ENCODE data around the gene THBS2.
"Not testable (repeated sequence)": the region's sequence is repeated elsewhere in the genome, so short reads cannot be mapped to it uniquely, and the experiment has no call there.

The THBS2 gene

DNA sequence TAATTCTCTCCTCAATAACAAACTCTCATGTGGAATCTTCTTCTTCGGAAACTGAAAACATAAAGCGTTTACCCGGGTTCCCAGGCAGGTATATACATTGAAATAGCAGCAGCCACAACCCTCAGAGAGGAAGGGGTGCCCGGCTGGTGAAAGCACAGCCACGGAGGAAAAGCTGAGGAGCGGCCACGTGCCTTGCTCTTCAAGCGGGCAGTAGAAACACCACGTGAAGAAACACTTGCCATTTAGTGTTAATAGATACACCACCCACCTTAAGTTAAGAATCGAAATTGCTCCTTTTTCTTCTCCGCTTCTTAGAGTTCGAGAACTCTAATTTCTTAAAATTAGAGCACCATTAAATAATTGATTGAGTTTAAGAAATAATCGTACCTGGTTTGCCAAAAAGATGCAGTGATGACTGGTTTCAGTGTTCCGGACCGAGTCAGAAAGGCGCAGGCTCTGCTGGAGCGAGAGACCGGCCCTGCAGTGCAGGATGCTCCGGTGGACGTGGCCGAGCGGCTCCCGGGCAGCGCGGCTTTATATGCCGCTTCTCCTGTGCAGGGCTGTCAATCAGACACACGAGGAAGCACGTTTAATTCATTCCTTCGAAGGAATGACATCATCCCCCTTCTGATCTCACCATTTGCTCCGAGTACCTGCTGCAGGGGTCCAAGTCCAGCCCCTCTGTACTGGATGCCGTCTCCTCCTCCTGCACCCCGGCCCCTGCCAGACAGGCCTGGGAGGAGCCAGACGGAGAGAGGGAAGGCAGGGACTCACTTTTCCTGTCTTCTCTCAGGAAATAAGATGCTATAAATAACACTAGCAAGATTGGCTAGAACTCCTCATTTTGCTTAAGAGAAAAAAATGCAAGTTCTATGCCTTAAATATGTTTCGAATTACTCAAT is at the start of gene THBS2:
Gene THBS2 (minus strand): TSS at position 510 of the 902 bp plus-strand sequence. CDS start 3,062 bp downstream, outside the sequence.
- DNase-seq (ENCODE audit: low read depth), result no peak

DNA sequence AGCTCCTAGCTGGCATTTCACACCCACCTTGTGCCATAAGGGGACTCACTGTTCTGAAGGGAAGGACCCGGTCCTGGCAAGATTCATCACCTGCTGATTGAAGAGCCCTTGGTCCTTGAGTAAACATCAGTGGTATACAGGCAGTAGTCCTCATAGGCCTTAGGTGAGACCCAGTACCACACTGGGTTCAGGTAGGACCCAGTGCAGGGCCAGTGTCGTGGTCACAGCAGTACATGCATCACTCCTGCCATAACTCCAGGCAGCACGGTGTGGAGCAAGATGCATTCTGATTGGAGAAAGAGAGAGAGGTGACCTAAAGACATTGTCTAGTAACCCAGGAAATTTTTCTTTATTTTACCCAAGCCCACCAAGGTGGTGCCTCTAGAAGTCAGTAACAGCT is 49.1 kb upstream of the THBS2 start:
- no peak for DNase-seq (ENCODE audit: low read depth)

DNA sequence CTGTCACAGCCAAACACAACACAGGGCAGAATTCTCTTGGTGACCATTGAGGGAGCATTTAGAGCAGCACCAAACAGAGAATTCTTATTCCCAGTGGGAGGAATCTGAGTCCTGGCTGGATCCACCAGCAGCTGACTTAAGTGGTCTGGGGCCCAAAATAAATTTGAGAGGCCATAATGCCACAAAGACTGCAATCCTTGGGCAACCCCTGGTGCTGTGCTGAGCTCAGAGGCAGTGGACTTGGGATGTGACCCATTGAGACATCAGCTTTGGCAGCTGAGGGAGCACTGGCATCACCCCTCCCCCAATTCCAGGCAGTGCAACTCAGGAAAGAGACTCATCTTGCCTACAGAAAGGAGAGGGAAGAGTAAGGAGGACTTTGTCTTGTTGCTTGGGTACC is 48.6 kb upstream of the THBS2 start:
- DNase-seq (ENCODE audit: low read depth), result no peak

DNA sequence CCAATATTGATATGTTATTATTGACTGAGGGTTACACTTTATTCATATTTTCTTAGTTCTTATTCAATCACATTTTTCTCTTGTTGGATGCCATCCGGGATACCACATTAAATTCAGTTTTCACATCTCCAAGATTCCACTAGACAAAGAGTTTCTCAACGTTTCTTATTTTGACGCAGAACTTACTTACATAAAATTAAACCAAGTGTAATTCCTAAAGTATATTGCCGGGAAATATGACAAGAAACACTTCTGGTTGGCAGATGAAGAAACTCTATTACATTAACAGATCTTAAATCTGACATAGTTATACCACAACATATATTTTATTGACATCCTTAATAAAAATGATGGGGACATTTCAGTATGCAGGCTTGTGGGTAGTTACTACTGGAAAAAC is 47.3 kb upstream of the THBS2 start:
- DNase-seq (ENCODE audit: low read depth), result no peak

- not testable (repeated sequence) for DNase-seq (ENCODE audit: low read depth)
Observed at GRCh38 chr6:169298626-169299025, 45.0 kb upstream of the THBS2 start.

- DNase-seq (ENCODE audit: low read depth), result no peak
Observed at GRCh38 chr6:169296622-169297021, 43.0 kb upstream of the THBS2 start.

DNA sequence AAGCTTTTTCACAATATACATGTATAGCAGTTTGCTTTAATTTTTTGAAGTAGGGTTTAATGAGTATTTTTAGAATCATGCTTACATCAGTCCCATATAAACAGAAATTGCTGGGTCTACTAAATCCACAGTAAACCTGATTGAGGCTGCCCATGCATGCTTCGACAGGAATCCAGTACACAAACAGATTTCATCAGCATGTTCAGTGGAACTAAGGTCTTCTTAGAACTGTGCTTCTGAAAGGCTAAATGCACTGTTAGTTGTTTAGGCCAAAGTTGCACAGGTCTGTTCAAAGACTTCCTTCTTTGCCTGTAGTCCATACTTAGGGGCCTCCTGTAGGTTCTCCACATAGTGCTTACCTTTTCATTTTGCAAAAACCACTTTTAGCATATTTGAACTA is 42.5 kb upstream of the THBS2 start:
- DNase-seq (ENCODE audit: low read depth), result no peak

GRCh38 chr6:169293196-169293595 is 39.5 kb upstream of the THBS2 start:
- no peak for DNase-seq (ENCODE audit: low read depth)

DNA sequence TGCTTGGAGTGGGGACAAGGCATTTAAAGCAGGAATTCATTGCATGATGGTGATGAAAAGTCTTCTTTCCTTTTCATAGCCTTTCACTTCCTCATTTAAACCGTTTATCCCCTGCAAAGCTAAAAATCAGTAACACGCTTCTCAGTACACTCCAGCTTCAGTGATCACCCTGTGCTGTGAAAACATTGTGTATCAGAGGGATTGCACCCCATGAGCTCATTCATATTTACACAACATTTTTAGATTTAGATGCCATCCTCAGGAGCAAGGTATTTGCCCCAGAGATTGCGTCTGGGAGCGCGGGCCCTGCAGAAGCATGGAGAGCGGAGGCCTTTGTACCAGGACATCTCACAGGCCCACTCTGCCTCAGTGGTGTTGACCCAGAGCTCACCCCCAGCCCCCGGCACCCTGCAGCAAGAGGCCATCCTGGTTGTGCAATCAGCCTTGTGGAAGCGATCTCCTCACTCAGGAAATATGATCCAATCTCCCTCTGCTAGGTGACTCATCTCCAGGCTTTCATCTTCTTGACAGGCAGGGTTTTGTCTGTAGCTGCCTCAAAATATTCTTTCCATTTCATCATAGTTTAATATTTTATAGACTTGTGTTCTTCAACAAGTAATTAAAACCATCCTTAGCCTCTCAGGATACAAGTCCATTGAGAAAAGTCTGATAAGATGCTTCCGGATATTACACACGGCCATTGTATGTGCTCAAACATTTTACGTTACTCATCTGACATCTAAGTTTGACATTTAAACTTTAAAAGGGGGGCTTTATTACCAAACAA is 38.9 kb upstream of the THBS2 start:
- DNase-seq (ENCODE audit: low read depth), result no peak

GRCh38 chr6:169291646-169292337 is 38.1 kb upstream of the THBS2 start:
- DNase-seq (ENCODE audit: low read depth), result no peak

DNA sequence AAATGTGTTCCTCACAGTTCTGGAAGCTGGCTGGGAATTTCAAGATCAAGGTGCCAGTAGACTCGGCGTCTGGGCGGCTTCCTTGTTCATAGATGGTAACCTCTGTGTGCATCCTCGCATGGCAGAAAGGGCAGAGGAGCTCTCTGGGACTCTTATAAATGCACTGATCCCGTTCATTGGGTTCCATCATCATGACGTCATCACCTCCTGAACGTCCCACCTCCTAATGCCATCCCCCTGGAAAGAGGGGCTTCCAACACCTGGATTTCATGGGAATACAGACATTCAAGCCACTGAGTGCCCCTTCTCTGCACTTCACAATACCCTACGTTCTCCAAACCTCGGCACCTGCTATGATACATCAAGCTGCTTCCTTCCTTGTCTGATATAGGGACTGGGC is 37.5 kb upstream of the THBS2 start:
- no peak for DNase-seq (ENCODE audit: low read depth)

GRCh38 chr6:169289619-169290339 is 36.1 kb upstream of the THBS2 start:
- DNase-seq (ENCODE audit: low read depth), result no peak

- DNase-seq (ENCODE audit: low read depth), result no peak
Observed at GRCh38 chr6:169289257-169289618, 35.6 kb upstream of the THBS2 start.

- DNase-seq (ENCODE audit: low read depth), result no peak
Observed at GRCh38 chr6:169288591-169288990, 34.9 kb upstream of the THBS2 start.

GRCh38 chr6:169287675-169288074 is 34.0 kb upstream of the THBS2 start:
- no peak for DNase-seq (ENCODE audit: low read depth)

GRCh38 chr6:169286961-169287360 is 33.3 kb upstream of the THBS2 start:
- DNase-seq (ENCODE audit: low read depth), result no peak

DNA sequence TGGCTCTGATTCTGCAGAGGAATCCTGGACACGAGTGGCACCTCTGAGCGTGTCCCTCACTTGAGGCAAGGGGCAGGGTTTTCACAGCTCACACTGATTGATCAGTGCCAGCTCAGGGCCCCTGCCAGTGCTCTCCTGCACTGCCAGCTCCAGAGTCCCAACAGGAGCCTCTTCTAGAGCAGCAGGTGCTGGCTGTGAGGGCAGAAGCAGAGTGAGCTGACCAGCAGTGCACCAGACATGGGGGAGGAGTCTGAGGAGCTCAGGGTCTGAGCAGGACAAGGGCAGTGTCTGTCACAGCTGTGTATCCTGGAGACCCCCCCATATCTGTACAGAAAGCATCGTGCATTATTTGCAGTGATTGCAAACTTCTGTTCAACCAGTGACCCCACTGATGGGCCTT is 31.5 kb upstream of the THBS2 start:
- no peak for DNase-seq (ENCODE audit: low read depth)

- no peak for DNase-seq (ENCODE audit: low read depth)
Observed at GRCh38 chr6:169283924-169284323, 30.3 kb upstream of the THBS2 start.

- DNase-seq (ENCODE audit: low read depth), result no peak
Observed at GRCh38 chr6:169282043-169282442, 28.4 kb upstream of the THBS2 start.

DNA sequence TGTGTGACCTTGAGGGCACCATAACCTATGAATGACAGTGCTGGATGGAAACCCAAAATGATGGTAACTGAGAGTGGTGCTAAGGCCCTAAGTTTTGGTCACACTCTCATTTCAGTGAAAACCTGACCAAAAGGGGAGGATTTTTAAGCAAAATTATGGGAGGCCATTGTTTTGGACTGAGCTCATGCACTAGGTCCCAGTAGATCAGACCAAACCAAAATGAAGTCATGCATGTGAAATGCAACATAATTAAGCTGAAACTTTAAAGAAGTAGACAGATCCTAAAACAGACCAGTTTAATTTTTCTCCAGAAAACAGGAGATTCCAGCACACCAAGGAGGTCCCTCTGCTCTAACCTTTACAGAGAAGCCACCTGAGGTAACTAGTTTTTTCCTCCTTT is 24.0 kb upstream of the THBS2 start:
- no peak for DNase-seq (ENCODE audit: low read depth)

DNA sequence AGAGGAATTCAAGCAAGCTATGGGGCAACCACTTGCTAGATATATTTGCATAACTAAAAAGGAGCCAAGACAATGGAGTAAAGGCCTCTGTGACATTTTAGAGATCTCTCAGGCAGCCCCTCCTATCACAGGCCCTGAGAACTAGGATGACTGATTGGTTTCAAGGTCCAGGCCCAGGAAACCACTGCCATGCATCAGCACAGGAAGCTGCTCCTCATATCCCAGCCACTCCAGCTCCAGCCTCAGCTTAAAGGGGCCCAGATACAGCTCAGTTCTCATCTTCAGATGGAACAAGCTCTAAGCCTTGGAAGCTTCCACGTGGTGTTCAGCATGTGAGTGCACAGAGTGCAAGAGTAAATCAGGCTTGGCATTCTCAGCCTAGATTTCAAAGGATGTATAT is 21.1 kb upstream of the THBS2 start:
- DNase-seq (ENCODE audit: low read depth), result no peak

DNA sequence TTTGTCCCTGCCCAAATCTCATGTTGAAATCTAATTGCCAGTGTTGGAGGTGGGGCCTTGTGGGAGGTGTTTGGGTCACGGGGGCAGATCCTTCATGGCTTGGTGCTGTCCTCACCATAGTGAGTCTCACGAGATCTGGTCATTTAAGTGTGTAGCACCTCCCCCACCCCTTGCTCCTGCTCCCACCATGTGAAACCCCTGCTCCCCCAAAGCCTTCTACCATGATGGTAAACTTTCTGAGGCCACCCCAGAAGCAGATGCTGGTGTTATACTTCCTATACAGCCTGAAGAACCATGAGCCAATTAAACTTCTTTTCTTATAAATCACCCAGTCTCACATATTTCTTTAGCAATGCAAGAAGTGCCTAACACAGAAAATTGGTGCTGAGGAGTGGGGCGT is 19.9 kb upstream of the THBS2 start:
- no peak for DNase-seq (ENCODE audit: low read depth)

Measured in CMK (cell line).